Fibroblast of skin of left quadriceps (primary cell): ENCODE results near the gene KRT27.

Experiments used
- DNase-seq, 2 experiments: peaks; one replicate each; pipeline ENCODE4 v3.0.0-alpha.2; 2013; ENCODE audit warnings: low read depth in 2 of 2

The KRT27 gene

GRCh38 chr17:40809721-40810421 lies 27.5 kb upstream of the KRT27 start:
- peak; percentile 51 to 59 for DNase-seq

- DNase-seq = no peak
Measured at GRCh38 chr17:40806131-40806530, 23.8 kb upstream of the KRT27 start.

- DNase-seq = peak; percentile 55
Measured at GRCh38 chr17:40803617-40804082, 21.3 kb upstream of the KRT27 start.

GRCh38 chr17:40801157-40801556 lies 18.8 kb upstream of the KRT27 start:
- DNase-seq = no peak

DNA sequence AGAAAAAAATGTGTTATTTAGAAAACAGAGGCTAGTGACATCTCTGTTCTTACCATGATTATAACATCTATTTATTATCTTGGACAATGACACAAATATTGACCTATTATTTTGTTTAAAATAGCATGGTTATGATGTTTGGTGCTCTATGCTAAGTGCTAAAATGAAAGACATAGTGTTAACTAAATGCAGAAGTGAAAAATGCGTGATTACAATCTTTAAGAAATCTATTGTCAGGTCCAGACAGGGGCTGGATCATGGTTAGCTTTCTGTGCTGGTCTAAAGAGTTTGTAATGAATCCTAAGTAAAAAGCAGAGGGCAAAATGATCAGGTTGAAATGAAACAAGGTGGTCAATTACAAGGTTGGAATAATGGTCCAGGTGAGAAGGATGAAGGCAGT lies 18.0 kb upstream of the KRT27 start:
- DNase-seq = no peak

DNA sequence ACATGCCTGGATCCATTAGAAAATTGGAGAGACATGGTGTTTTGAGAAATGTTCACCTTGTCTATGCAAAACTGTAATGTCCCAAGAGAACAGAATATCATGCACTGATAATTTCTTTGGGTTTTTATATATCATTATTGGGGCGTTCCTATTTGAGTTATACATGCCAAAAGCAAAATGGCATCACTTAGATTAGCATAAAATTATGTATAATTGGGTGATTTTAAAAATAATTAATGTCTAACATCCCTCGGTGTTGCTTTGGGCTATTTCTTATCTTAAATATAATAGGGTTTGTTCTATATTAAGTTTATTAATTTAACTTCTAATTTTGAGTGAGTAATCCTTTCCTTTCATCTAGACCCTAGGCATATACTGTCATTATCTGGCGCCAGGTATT lies 17.5 kb upstream of the KRT27 start, which contains the start of gene KRT28:
Gene KRT28 (minus strand): TSS at position 101 of the 400 bp plus-strand sequence. CDS start 66 bp downstream, at position 35.
- DNase-seq = no peak

GRCh38 chr17:40796846-40797245 lies 14.5 kb upstream of the KRT27 start:
- DNase-seq = no peak

DNA sequence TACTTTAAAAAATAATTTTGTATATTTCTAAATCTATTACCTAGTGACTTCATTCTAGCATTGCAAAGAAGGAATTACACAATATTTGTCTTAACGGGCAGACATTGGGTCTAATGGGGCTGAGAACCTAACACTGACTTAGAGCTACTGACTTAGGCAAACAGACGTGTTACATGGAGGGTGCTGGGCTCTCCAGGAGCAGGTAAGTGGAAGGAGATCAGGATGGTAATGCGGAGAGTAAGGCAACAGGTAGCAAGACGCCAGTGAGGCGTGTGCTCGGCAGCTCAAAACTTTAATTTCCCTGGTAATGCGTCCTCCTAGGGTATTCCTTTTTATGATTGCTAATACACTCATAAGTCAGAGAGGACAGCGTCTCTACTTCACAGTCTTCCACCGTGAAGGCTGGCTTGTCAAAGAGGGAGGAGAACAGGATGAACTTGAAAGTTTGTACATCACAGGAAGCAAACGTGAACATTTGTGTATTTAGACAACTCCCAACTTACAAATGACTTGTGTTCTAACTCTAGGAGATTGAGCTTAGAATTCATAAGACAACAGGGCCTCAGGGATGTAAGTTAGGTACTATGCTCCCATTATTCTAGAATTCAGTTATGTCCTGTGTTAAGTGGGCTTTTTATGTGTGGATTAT lies 12.8 kb upstream of the KRT27 start:
- no peak for DNase-seq

DNA sequence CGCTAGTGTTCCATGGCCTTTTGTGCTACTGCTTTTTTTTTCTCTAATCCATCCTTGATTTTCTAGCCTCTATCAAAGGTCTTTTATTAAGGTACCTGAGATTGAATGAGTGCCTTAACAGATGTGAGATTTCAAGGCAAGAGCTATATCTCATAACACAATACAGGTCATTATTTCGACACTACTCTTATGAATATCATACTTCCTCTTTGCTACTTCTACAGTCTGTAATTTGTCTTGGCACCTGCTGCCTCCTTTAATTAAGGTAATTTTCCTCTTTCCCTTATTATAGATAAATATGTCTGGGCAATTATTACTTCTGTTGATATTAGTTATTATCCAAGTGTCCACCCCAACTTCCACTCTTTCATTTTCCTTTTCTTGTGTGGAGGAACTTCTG lies 12.1 kb upstream of the KRT27 start:
- DNase-seq = no peak

DNA sequence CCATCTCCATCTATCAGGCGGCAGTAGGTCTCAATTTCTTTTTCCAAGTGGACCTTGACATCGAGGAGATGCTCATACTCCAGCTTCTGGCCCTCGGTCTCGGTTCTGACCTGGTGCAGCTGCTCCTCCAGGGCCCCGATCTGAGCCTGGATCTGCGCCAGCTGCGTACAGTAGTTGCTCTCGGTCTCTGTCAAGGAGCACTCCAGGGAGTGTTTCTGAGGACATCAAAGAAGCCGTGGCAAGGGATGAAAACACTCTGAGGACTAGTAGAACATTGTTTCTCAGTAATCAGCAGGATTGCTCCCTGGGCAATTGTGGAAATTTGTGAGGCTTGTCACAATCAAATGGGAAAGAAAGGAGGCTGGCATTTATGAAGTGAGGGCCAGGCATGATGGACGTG lies 11.5 kb upstream of the KRT27 start:
- DNase-seq = no peak

- no peak for DNase-seq
Measured at GRCh38 chr17:40791787-40792436, 9.6 kb upstream of the KRT27 start.

DNA sequence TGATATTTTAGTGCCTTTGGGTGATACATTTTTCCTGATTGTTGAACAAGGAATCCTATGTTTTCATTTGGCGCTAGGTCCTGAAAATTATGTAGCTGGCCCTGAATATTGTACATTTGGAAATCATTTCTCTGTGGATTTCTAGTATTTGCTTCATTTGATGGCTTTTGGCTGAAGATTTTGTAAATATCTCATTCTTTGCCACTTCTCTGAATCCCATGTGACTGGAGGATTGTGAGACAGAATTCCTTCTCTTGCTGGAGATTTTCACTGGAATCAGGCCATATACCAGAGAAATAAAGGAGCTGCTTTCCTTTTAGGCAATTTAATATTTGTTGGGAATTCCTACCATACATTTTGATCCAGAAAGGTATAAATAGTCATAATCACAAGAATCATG lies 8.8 kb upstream of the KRT27 start:
- no peak for DNase-seq

DNA sequence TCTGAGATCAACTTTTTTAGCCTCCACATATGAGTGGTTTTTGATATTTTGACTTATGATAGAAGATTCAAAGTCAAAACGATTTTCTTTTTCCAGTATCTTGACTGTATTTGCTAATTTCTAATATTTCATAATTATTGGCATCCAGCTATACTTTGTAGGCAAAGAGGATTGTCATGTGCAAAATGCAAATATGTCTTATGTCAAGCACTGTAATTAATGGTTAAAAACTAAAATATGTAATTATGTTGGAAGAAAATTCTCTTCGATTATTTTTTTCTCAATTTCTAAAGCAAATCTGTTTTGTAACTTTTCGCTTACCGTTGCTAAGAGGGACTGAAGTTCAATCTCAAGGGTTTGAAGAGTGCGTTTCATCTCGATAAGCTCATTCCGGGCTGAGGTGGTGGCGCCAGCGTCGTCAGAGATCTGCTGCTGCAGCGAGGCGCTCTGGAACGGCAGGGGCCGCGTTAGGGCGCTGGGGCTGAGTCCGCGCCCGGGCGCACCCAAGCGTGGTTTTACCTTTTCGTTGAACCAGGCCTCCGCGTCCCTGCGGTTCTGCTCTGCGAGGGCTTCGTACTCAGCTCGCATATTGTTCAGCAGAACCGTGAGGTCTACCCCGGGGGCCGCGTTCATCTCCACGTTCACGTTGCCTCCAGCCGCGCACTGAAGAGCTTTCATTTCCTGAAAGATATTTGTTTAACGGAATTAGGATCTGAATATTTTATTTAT lies 3.0 kb downstream of the KRT27 start:
- DNase-seq = no peak

DNA sequence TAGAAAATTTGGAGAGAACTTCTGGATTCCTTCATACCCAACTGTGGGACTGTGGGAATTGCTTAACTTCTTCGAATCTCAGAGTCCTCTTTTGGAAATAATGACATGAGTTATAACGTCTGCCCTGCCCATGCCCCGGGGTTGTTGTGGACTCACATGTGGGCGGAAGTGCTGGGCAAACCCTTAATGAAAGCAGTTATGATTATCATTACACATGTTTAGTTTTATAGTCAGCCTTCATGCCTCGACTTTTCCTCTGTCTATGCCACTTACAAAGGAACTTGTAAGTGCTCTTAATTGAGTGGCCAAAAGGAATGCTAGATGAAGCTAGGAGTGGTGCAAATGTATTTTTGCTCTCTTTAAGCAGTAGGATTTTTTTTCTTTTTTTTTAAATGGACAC lies 3.9 kb downstream of the KRT27 start:
- no peak for DNase-seq

GRCh38 chr17:40777971-40778370 lies 4.4 kb downstream of the KRT27 start:
- DNase-seq = no peak

DNA sequence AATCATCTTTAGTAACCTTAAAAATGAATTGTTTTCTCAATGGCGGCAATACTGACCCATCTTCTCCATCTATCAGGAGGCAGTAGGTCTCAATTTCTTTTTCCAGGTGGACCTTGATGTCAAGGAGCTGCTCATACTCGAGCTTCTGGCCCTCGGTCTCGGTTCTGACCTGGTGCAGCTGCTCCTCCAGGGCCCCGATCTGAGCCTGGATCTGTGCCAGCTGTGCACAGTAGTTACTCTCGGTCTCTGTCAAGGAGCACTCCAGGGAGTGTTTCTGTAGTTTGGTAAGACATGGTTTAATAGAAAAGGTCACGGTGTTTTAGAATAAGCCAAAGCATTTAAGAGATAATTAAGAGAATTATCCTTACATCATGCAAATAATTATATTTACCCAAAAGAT lies 4.9 kb downstream of the KRT27 start:
- no peak for DNase-seq

- no peak for DNase-seq
Measured at GRCh38 chr17:40775945-40776344, 6.4 kb downstream of the KRT27 start.

DNA sequence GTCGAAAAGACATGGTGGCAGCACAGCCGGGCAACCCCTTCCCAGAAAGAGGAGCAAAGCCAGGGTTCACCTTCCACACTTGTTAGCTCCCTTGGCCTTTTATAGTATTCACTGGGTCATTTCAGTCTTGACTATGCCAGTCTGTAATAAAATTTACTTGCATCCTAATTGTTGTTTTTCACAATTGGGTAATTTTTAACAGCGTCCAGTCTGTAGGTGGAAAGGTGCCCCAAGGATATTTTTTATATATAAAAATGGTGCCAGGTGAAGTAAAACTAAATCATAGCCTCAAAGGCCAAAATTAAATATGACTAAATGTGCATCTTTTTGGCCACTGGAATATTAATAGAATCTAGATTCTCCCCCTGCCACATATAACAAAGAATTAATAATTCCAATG lies 10.2 kb downstream of the KRT27 start, which contains the start of gene KRT26:
Gene KRT26 (minus strand): TSS at position 101 of the 400 bp plus-strand sequence. CDS start 88 bp downstream, at position 13.
- DNase-seq = no peak

- no peak for DNase-seq
Measured at GRCh38 chr17:40765657-40766056, 16.7 kb downstream of the KRT27 start.

DNA sequence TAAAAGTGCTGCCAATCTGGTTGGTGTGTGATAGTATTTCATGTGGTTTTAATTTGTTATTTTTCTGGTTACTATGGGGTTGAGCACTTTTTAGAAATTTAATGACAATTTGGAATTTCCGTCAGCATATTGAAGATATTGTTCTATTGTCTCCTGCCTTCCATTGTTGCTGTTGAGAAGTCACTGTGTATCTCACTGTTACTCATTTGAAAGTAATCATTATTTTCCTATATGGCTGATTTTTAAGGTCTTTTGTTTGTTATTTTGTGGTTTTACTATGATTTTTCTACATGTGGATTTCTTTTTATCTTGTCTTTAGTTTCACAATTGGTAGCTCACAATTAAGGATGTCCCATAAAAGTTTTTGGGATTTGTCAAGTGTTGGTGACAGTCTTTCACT lies 18.6 kb downstream of the KRT27 start:
- no peak for DNase-seq

DNA sequence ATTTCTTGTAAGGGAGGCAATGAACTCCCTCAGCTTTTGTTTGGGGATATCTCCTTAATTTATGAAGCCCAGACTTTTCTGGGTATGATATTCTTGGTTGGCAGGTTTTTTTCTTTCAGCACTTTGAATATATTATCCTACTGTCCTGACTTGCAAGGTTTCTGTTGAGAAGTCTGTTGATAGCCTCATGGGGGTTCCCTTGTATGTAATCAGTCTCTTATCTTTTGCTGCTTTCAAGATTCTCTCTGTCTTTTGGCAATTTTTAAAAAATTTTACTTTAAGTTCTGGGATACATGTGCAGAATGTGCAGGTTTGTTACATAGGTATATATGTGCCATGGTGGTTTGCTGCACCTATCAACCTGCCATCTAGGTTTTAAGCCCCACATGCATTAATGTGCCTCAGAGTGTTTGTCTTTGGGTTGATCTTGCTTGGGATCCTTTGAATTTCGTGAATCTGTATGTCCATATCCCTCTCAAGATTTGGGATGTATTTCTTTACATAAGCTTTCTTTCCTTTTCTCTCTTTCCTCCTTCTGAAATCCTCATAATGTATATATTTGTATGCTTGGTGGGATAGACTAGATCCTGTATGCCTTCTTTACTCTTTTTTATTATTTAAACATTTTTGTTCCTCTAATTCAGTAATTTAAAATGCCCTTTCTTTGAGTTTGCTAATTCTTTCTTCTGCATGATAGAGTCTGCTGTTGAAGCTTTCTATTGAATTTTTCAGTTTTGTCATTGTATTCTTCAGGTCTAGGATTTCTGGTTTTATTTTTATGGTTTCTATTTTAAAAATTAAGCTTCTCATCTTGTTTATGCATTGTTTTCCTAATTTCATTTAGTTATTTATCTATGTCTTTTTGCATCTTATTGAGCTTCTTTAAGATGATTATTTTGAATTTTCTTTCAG lies 22.0 kb downstream of the KRT27 start:
- no peak for DNase-seq
